ENCODE measurements around the gene RNU1-3. TPM values are rescaled to one million over a fixed set of nuclear protein-coding genes. Genes with fewer than 3 reads are reported as not detected.
"Not testable (repeated sequence)": the region's sequence is repeated elsewhere in the genome, so short reads cannot be mapped to it uniquely, and the experiment has no call there.

The RNU1-3 gene
- total and polyA plus RNA-seq, 2 of the 13 experiments (the other 11 are each of a cell fraction or from before 2014, with no cell fraction given): under 0.01 to 11,018 TPM

DNA sequence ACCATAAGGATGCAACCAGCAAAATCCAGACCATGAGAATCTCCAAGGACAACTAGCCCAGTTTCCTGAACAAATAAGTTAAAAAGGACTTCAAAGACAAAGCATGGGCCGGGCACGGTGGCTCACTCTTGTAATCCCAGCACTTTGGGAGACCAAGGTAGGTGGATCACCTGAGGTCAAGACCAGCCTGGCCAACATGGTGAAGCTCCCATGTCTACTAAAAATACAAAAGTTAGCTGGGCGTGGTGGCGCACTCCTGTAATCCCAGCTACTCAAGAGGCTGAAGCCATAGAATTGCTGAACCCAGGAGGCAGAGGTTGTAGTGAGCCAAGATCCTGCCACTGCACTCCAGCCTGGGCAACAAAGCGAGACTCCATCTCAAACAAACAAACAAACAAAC, 30.8 kb downstream of the RNU1-3 start:
- H3K9me3 ChIP-seq (ENCODE audit: low read length); H3K4me2 ChIP-seq (ENCODE audit: low read depth, low read length); H3K27me3 ChIP-seq (ENCODE audit: control insufficient read depth in 1 of 2, insufficient read depth in 2 of 2, low read length in 2 of 2); intact Hi-C loops (cut with micrococcal nuclease; ENCODE audit: unreplicated experiment); in situ Hi-C loops (cut with HindIII; ENCODE audit: extremely low pct_ligation_motif_present, low pct_unique_long_range_greater_than_20kb); H2AFZ ChIP-seq (ENCODE audit: low read length); FAIRE-seq; DNase-seq (ENCODE audit: low spot score); H3K9ac ChIP-seq (ENCODE audit: insufficient read depth, low read depth, low read length); H3K27ac ChIP-seq (ENCODE audit: extremely low read length, insufficient read depth, low read length); H3K4me3 ChIP-seq (replicated peaks in 1 of 3; ENCODE audit: insufficient read depth in 1 of 3, low read depth in 2 of 3, low read length in 3 of 3); BruUV-seq (replicated peaks); CTCF ChIA-PET (ENCODE audit: low intra/inter-chr PET ratio, low total read pairs); ATAC-seq; TF ChIP-seq MAZ (IDR thresholded peaks at IDR 0.05; ENCODE audit: borderline replicate concordance, low read depth, low read length); ZBTB40 (CRISPR knock-in tag; IDR thresholded peaks at IDR 0.05): not testable (repeated sequence)
- Histone ChIP-seq H3K36me3 (replicated peaks in 1 of 2; ENCODE audit: control insufficient read depth in 1 of 2, insufficient read depth in 2 of 2, low read length in 2 of 2) (peaks cover 38 to 82% of the 10 kb centered on the region in 2 experiments), H3K4me1 (ENCODE audit: insufficient read depth, low read length) (peaks cover 25% of the 10 kb centered on the region), H4K20me1 (ENCODE audit: insufficient read depth, low read length) (peaks cover 26% of the 10 kb centered on the region; the same call in 1 of the 2 replicates), H3K79me2 (ENCODE audit: insufficient read depth, low read length) (peaks cover 58% of the 10 kb centered on the region)
- POLR2A ChIA-PET: interaction anchor here (1.0 kb wide), 1 partner anchor 8 kb away, joined by 4 read pairs; no protein-coding TSS in a partner anchor
- WGBS (ENCODE audit: low lambda C conversion rate): 93% methylated on average over 5 of the region's 5 CpGs
- TF ChIP-seq MAZ (CRISPR knock-in tag; IDR thresholded peaks at IDR 0.05; ENCODE audit: low read depth): 0 out of 2 replicates have a peak, but pooled peaks have one; percentile 42
- TF ChIP-seq FOSL1 (CRISPR knock-in tag; IDR thresholded peaks at IDR 0.05; ENCODE audit: borderline replicate concordance): 0 out of 2 replicates have a peak, but pooled peaks have one; percentile 10
- TF ChIP-seq ZBTB40 (IDR thresholded peaks at IDR 0.05): 0 out of 2 replicates have a peak, but pooled peaks have one; percentile 0
- 0 out of 2 replicates have a peak, but pooled peaks have one; percentile 61 for TF ChIP-seq EED (CRISPR knock-in tag; IDR thresholded peaks at IDR 0.05)
- TF ChIP-seq ZNF766 (CRISPR knock-in tag; IDR thresholded peaks at IDR 0.05; ENCODE audit: borderline replicate concordance): 0 out of 2 replicates have a peak, but pooled peaks have one; percentile 25
- 0 out of 2 replicates have a peak, but pooled peaks have one; percentile 34 for TF ChIP-seq RBFOX2 (IDR thresholded peaks at IDR 0.05; ENCODE audit: low read depth, low read length)
- TF ChIP-seq ZNF501 (CRISPR knock-in tag; IDR thresholded peaks at IDR 0.05): peak; percentile 1; the same call in 1 of the 2 replicates
- TF ChIP-seq, protein P1, sequence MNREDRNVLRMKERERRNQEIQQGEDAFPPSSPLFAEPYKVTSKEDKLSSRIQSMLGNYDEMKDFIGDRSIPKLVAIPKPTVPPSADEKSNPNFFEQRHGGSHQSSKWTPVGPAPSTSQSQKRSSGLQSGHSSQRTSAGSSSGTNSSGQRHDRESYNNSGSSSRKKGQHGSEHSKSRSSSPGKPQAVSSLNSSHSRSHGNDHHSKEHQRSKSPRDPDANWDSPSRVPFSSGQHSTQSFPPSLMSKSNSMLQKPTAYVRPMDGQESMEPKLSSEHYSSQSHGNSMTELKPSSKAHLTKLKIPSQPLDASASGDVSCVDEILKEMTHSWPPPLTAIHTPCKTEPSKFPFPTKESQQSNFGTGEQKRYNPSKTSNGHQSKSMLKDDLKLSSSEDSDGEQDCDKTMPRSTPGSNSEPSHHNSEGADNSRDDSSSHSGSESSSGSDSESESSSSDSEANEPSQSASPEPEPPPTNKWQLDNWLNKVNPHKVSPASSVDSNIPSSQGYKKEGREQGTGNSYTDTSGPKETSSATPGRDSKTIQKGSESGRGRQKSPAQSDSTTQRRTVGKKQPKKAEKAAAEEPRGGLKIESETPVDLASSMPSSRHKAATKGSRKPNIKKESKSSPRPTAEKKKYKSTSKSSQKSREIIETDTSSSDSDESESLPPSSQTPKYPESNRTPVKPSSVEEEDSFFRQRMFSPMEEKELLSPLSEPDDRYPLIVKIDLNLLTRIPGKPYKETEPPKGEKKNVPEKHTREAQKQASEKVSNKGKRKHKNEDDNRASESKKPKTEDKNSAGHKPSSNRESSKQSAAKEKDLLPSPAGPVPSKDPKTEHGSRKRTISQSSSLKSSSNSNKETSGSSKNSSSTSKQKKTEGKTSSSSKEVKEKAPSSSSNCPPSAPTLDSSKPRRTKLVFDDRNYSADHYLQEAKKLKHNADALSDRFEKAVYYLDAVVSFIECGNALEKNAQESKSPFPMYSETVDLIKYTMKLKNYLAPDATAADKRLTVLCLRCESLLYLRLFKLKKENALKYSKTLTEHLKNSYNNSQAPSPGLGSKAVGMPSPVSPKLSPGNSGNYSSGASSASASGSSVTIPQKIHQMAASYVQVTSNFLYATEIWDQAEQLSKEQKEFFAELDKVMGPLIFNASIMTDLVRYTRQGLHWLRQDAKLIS (CRISPR knock-in tag; IDR thresholded peaks at IDR 0.05): 0 out of 2 replicates have a peak, but pooled peaks have one; percentile 24
- peak; percentile 69; the same call in 1 of the 2 replicates for TF ChIP-seq ZNF180 (CRISPR knock-in tag; IDR thresholded peaks at IDR 0.05; ENCODE audit: borderline replicate concordance, low read depth)

All from HepG2 (cell line).